Measurements from ENCODE around the gene PSMB11. TPM values are rescaled to one million over a fixed set of nuclear protein-coding genes. Genes with fewer than 3 reads are reported as not detected.

Gene PSMB11
- total RNA-seq, 1 donor from 2014 or later, result not detected

- Mint-ChIP-seq H3K4me3 (peak overlapping the region; percentile 9), H3K4me1 (peaks cover 52% of the 10 kb centered on the region), H3K9me3 (no peaks in the 10 kb centered on the region), H3K27me3 (ENCODE audit: low read depth) (no peaks in the 10 kb centered on the region), H3K27ac (ENCODE audit: unreplicated experiment) (peak overlapping the region; percentile 57), H3K36me3 (ENCODE audit: low read depth) (peaks cover 12% of the 10 kb centered on the region)
- no peak for TF ChIP-seq CTCF (conservative IDR thresholded peaks at IDR 0.05)
- no peak for DNase-seq (ENCODE audit: low read depth, low spot score)
Measured at GRCh38 chr14:23024612-23025075, 17.4 kb upstream of the PSMB11 start.

GRCh38 chr14:23025151-23025814, 16.7 kb upstream of the PSMB11 start:
- no peak for DNase-seq (ENCODE audit: low read depth, low spot score)
- H3K36me3 Mint-ChIP-seq (ENCODE audit: low read depth), result peaks cover 12% of the 10 kb centered on the region
- no peak for TF ChIP-seq CTCF (conservative IDR thresholded peaks at IDR 0.05)
- peak overlapping the region; percentile 9 for H3K4me3 Mint-ChIP-seq
- no peaks in the 10 kb centered on the region for H3K9me3 Mint-ChIP-seq
- peak overlapping the region; percentile 22 for H3K27ac Mint-ChIP-seq (ENCODE audit: unreplicated experiment)
- H3K4me1 Mint-ChIP-seq, result peaks cover 52% of the 10 kb centered on the region
- H3K27me3 Mint-ChIP-seq (ENCODE audit: low read depth), result no peaks in the 10 kb centered on the region

- Mint-ChIP-seq H3K27me3 (ENCODE audit: low read depth) (no peaks in the 10 kb centered on the region), H3K9me3 (no peaks in the 10 kb centered on the region), H3K27ac (ENCODE audit: unreplicated experiment) (no peak overlapping the region), H3K4me1 (peaks cover 42% of the 10 kb centered on the region), H3K4me3 (no peak overlapping the region), H3K36me3 (ENCODE audit: low read depth) (peaks cover 23% of the 10 kb centered on the region)
- no peak for DNase-seq (ENCODE audit: low read depth, low spot score)
- no peak for TF ChIP-seq CTCF (conservative IDR thresholded peaks at IDR 0.05)
Measured at GRCh38 chr14:23028799-23029198, 13.2 kb upstream of the PSMB11 start.

GRCh38 chr14:23030936-23031335, 11.1 kb upstream of the PSMB11 start:
- no peak for TF ChIP-seq CTCF (conservative IDR thresholded peaks at IDR 0.05)
- no peaks in the 10 kb centered on the region for H3K9me3 Mint-ChIP-seq
- H3K4me1 Mint-ChIP-seq, result peaks cover 37% of the 10 kb centered on the region
- no peak overlapping the region for H3K27ac Mint-ChIP-seq (ENCODE audit: unreplicated experiment)
- H3K27me3 Mint-ChIP-seq (ENCODE audit: low read depth), result no peaks in the 10 kb centered on the region
- no peak for DNase-seq (ENCODE audit: low read depth, low spot score)
- H3K36me3 Mint-ChIP-seq (ENCODE audit: low read depth), result peaks cover 19% of the 10 kb centered on the region
- peak overlapping the region; percentile 54 for H3K4me3 Mint-ChIP-seq

- TF ChIP-seq CTCF (conservative IDR thresholded peaks at IDR 0.05), result no peak
- DNase-seq (ENCODE audit: low read depth, low spot score), result no peak
- H3K27ac Mint-ChIP-seq (ENCODE audit: unreplicated experiment), result no peak overlapping the region
- H3K4me3 Mint-ChIP-seq, result peak overlapping the region; percentile 84
- peaks cover 29% of the 10 kb centered on the region for H3K4me1 Mint-ChIP-seq
- H3K9me3 Mint-ChIP-seq, result no peaks in the 10 kb centered on the region
- H3K36me3 Mint-ChIP-seq (ENCODE audit: low read depth), result peaks cover 15% of the 10 kb centered on the region
- no peaks in the 10 kb centered on the region for H3K27me3 Mint-ChIP-seq (ENCODE audit: low read depth)
Measured at GRCh38 chr14:23033251-23033727, 8.7 kb upstream of the PSMB11 start.
